ENCODE measurements around the gene LENG1.
A peak's percentile ranks its signal among the peaks of the same experiment; 100 is the strongest.

LENG1 gene

GRCh38 chr19:54152267-54152666 lies 7.3 kb downstream of the LENG1 start:
- TF ChIP-seq CTCF (IDR thresholded peaks at IDR 0.05; ENCODE audit: unreplicated experiment in 3 of 3) = no peak
- H3K9me3 Mint-ChIP-seq = no peaks in the 10 kb centered on the region
- peaks cover 10% of the 10 kb centered on the region for H3K4me1 Mint-ChIP-seq
- no peak overlapping the region for H3K4me3 Mint-ChIP-seq
- no peaks in the 10 kb centered on the region for H3K27me3 Mint-ChIP-seq (ENCODE audit: low read depth)
- H3K36me3 Mint-ChIP-seq (ENCODE audit: low read depth) = peaks cover 60% of the 10 kb centered on the region
- H3K27ac Mint-ChIP-seq = no peak overlapping the region

GRCh38 chr19:54151362-54152035 lies 8.0 kb downstream of the LENG1 start:
- Mint-ChIP-seq H3K36me3 (ENCODE audit: low read depth) (peaks cover 62% of the 10 kb centered on the region), H3K9me3 (no peaks in the 10 kb centered on the region), H3K27me3 (ENCODE audit: low read depth) (no peaks in the 10 kb centered on the region), H3K27ac (peak overlapping the region in 1 of 3 experiments; percentile 43), H3K4me1 (peaks cover 10% of the 10 kb centered on the region), H3K4me3 (no peak overlapping the region)
- no peak for TF ChIP-seq CTCF (IDR thresholded peaks at IDR 0.05; ENCODE audit: unreplicated experiment in 3 of 3)

- Mint-ChIP-seq H3K36me3 (ENCODE audit: low read depth) (peaks cover 64% of the 10 kb centered on the region), H3K4me1 (peaks cover 10% of the 10 kb centered on the region), H3K9me3 (no peaks in the 10 kb centered on the region), H3K4me3 (no peak overlapping the region), H3K27ac (no peak overlapping the region), H3K27me3 (ENCODE audit: low read depth) (no peaks in the 10 kb centered on the region)
- TF ChIP-seq CTCF (IDR thresholded peaks at IDR 0.05; ENCODE audit: unreplicated experiment in 3 of 3) = no peak
Observed at GRCh38 chr19:54149021-54149812, 10.3 kb downstream of the LENG1 start.

GRCh38 chr19:54148158-54148557 lies 11.4 kb downstream of the LENG1 start:
- no peaks in the 10 kb centered on the region for H3K9me3 Mint-ChIP-seq
- peak overlapping the region in 1 of 3 experiments; percentile 87 for H3K27ac Mint-ChIP-seq
- no peaks in the 10 kb centered on the region for H3K27me3 Mint-ChIP-seq (ENCODE audit: low read depth)
- TF ChIP-seq CTCF (IDR thresholded peaks at IDR 0.05; ENCODE audit: unreplicated experiment in 3 of 3) = no peak
- H3K36me3 Mint-ChIP-seq (ENCODE audit: low read depth) = peaks cover 66% of the 10 kb centered on the region
- H3K4me1 Mint-ChIP-seq = peaks cover 5% of the 10 kb centered on the region
- H3K4me3 Mint-ChIP-seq = no peak overlapping the region

GRCh38 chr19:54147676-54148075 lies 11.8 kb downstream of the LENG1 start:
- H3K4me1 Mint-ChIP-seq = peaks cover 4% of the 10 kb centered on the region
- no peaks in the 10 kb centered on the region for H3K9me3 Mint-ChIP-seq
- no peak for TF ChIP-seq CTCF (IDR thresholded peaks at IDR 0.05; ENCODE audit: unreplicated experiment in 3 of 3)
- H3K27me3 Mint-ChIP-seq (ENCODE audit: low read depth) = no peaks in the 10 kb centered on the region
- H3K4me3 Mint-ChIP-seq = peak overlapping the region in 2 of 3 experiments; percentile 40 to 51
- peak overlapping the region; percentile 80 to 89 (median 87) for H3K27ac Mint-ChIP-seq
- H3K36me3 Mint-ChIP-seq (ENCODE audit: low read depth) = peaks cover 69% of the 10 kb centered on the region
